ENCODE measurements around the gene ZNF362. TPM values are rescaled to one million over a fixed set of nuclear protein-coding genes. Genes with fewer than 3 reads are reported as not detected.

ZNF362 gene
- total RNA-seq, 6 experiments from 2014 or later, result 15.3 to 19.6 (median 17.0) TPM

DNA sequence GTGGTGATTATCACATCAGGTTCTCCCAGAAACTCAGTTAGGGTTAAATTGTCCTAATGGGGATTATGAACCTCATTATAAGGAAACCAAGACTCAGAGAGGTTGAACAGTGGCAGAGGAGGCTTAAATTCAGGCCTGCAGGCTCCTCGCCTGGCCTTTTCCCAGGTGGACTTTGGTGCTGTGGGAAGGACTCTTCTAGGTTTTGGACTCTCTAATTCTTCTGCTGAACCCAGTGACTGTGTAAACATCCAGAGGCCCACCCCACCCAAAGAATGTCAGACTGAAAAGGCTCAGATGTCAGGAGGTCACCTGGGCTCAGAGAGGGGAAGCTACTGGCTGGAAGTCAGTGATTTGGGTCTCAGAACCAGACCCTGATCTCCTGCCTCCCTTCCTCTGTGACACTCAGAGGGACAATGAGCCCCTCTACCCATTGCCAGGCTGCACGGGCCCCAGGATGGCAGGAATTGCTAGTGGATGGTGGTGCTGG is 2.5 kb downstream of the ZNF362 start:
- peaks cover 38% of the 10 kb centered on the region for H3K4me1 Mint-ChIP-seq (ENCODE audit: low read depth)
- no peaks in the 10 kb centered on the region for H3K9me3 Mint-ChIP-seq
- no peak overlapping the region; the same call in 1 of the 2 replicates for H3K27ac Mint-ChIP-seq
- TF ChIP-seq, protein P1, sequence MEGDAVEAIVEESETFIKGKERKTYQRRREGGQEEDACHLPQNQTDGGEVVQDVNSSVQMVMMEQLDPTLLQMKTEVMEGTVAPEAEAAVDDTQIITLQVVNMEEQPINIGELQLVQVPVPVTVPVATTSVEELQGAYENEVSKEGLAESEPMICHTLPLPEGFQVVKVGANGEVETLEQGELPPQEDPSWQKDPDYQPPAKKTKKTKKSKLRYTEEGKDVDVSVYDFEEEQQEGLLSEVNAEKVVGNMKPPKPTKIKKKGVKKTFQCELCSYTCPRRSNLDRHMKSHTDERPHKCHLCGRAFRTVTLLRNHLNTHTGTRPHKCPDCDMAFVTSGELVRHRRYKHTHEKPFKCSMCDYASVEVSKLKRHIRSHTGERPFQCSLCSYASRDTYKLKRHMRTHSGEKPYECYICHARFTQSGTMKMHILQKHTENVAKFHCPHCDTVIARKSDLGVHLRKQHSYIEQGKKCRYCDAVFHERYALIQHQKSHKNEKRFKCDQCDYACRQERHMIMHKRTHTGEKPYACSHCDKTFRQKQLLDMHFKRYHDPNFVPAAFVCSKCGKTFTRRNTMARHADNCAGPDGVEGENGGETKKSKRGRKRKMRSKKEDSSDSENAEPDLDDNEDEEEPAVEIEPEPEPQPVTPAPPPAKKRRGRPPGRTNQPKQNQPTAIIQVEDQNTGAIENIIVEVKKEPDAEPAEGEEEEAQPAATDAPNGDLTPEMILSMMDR (IDR thresholded peaks at IDR 0.05), result no peak
- peaks cover 10% of the 10 kb centered on the region for H3K27me3 Mint-ChIP-seq (ENCODE audit: insufficient read depth)
- peaks cover 4% of the 10 kb centered on the region; the same call in 1 of the 2 replicates for H3K36me3 Mint-ChIP-seq (ENCODE audit: low read depth)
- no peak for DNase-seq
- H3K4me3 Mint-ChIP-seq, result no peak overlapping the region

DNA sequence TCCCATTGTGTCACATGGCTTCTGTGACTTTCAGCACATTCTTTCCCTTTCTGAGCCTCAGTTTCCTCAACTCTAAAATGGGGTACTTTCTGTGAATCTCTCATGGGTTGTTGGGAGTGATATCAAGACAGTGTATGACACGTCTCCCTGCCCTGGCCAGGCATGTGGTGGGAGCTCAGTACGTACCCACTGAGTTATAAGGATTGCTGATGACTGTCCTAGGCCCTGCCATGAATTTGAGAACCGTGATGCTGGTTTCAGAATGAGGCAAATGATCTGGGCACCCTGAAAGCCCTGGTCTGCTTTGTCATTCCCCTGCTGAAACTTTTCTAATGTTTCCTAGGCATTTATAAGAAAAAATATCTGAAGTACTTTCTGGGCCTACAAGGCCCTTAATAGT is 3.6 kb downstream of the ZNF362 start:
- no peak overlapping the region for H3K4me3 Mint-ChIP-seq
- H3K9me3 Mint-ChIP-seq, result no peaks in the 10 kb centered on the region
- H3K36me3 Mint-ChIP-seq (ENCODE audit: low read depth), result peaks cover 4% of the 10 kb centered on the region; the same call in 1 of the 2 replicates
- peaks cover 38% of the 10 kb centered on the region for H3K4me1 Mint-ChIP-seq (ENCODE audit: low read depth)
- H3K27me3 Mint-ChIP-seq (ENCODE audit: insufficient read depth), result peaks cover 5% of the 10 kb centered on the region
- TF ChIP-seq, protein P1 (IDR thresholded peaks at IDR 0.05), result no peak
- no peak for DNase-seq
- no peak overlapping the region for H3K27ac Mint-ChIP-seq

DNA sequence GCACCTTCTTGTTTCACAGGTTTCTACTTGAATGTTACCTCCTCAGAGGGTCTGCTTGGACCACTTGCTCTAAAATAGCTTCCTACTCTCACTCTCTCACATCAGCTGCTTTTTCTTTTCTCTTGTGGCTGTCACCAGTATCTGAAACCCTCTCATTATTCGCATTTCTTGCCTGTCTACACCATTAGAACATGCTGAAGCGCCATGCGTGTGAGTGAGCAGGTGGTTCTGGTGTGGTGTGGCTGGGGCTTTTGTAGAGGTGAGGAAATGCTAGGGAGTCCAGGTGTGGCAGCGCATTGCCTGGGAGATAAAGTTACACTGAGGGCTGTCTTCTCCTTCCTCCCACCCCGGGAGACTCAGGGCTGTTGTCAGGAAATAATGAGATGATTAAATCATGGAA is 4.1 kb downstream of the ZNF362 start:
- Mint-ChIP-seq H3K36me3 (ENCODE audit: low read depth) (peaks cover 4% of the 10 kb centered on the region; the same call in 1 of the 2 replicates), H3K27ac (no peak overlapping the region), H3K9me3 (no peaks in the 10 kb centered on the region), H3K4me3 (no peak overlapping the region), H3K4me1 (ENCODE audit: low read depth) (peaks cover 38% of the 10 kb centered on the region), H3K27me3 (ENCODE audit: insufficient read depth) (peaks cover 3% of the 10 kb centered on the region)
- no peak for DNase-seq
- TF ChIP-seq, protein P1 (IDR thresholded peaks at IDR 0.05), result no peak

DNA sequence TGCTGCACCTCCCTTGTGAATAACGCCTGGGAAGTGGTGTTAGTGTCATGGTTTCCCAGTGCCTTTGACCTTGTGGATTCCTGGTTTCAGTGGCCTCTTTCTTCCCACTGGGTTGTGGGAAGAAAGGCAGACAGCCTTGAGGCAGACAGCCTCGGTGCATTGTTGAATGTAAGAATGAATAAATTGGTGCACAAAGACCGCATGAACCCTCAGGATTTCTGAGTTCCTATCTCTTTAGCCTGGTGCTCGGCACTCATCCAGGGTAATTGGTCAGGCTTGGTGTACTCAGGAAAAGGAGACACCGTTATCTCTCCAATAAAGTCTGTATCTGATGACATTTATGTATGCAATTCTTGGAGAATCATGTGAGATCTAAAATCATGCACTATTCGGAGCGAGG is 5.1 kb downstream of the ZNF362 start:
- no peaks in the 10 kb centered on the region for H3K9me3 Mint-ChIP-seq
- H3K36me3 Mint-ChIP-seq (ENCODE audit: low read depth), result peaks cover 4% of the 10 kb centered on the region; the same call in 1 of the 2 replicates
- peaks cover 38% of the 10 kb centered on the region for H3K4me1 Mint-ChIP-seq (ENCODE audit: low read depth)
- H3K4me3 Mint-ChIP-seq, result no peak overlapping the region
- H3K27me3 Mint-ChIP-seq (ENCODE audit: insufficient read depth), result peaks cover 3% of the 10 kb centered on the region
- H3K27ac Mint-ChIP-seq, result no peak overlapping the region
- no peak for DNase-seq
- TF ChIP-seq, protein P1 (IDR thresholded peaks at IDR 0.05), result no peak

DNA sequence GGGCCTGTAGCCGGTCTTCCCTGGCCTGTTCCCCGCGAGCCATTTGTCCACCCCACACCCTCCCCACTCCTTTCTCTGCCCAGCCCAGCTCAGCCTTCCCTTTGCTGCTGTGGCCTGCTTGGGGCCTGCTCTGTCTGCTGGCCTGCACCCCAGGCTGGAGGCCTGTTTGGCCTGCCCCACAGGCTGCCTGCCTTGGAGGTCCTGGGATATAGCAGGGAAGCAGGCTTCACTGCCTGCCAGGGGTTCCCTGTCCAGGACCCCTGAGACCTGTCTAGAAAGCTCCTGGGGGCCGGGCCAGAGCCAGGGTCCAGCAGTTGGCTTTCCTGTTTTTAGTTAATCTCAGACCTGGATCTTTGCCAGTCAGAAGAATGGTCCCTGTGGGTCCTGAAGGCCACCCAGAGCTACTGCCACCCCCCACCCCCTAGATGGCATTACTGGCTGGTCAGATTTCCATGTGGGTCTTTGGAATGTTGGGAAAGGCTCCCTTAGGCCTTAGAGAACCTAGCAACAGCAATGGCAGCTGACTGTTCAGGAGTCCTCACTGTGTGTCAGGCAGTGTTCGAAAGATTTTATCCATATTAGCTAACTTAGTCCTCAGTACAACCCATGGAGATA is 7.7 kb downstream of the ZNF362 start:
- no peaks in the 10 kb centered on the region; the same call in 1 of the 2 replicates for H3K27me3 Mint-ChIP-seq (ENCODE audit: insufficient read depth)
- H3K27ac Mint-ChIP-seq, result no peak overlapping the region
- no peaks in the 10 kb centered on the region for H3K36me3 Mint-ChIP-seq (ENCODE audit: low read depth)
- TF ChIP-seq, protein P1 (IDR thresholded peaks at IDR 0.05), result no peak
- no peaks in the 10 kb centered on the region for H3K9me3 Mint-ChIP-seq
- no peak overlapping the region for H3K4me3 Mint-ChIP-seq
- H3K4me1 Mint-ChIP-seq (ENCODE audit: low read depth), result peaks cover 35% of the 10 kb centered on the region
- no peak for DNase-seq
